ENCODE data around the gene WDR88.
"Not testable (repeated sequence)": the region's sequence is repeated elsewhere in the genome, so short reads cannot be mapped to it uniquely, and the experiment has no call there.

Gene WDR88

GRCh38 chr19:33214596-33214995 is 82.7 kb downstream of the WDR88 start:
- DNase-seq, result no peak

GRCh38 chr19:33215438-33216197 is 83.7 kb downstream of the WDR88 start:
- no peak for DNase-seq

- no peak for DNase-seq
These were observed 84.4 kb downstream of the WDR88 start for GRCh38 chr19:33216198-33216830.

GRCh38 chr19:33217881-33218280 is 86.0 kb downstream of the WDR88 start:
- peak in 1 of 14 donors; percentile 31 for DNase-seq

- peak in 1 of 14 donors; percentile 25 for DNase-seq
These were observed 87.4 kb downstream of the WDR88 start for GRCh38 chr19:33219261-33219815.

- DNase-seq, result no peak
These were observed 88.2 kb downstream of the WDR88 start for GRCh38 chr19:33220115-33220514.

GRCh38 chr19:33220735-33221134 is 88.8 kb downstream of the WDR88 start:
- no peak for DNase-seq

- DNase-seq, result no peak
These were observed 89.7 kb downstream of the WDR88 start for GRCh38 chr19:33221638-33222037.

- DNase-seq, result not testable (repeated sequence)
These were observed 90.3 kb downstream of the WDR88 start for GRCh38 chr19:33222255-33222654.

- no peak for DNase-seq
These were observed 93.0 kb downstream of the WDR88 start for GRCh38 chr19:33224694-33225457.
